IPS DF 6.9 (cell line): ENCODE measurements around the gene GLIS1.

Source experiments
- DNase-seq: peaks from one replicate; pipeline ENCODE4 v3.0.0-alpha.2; 2013; ENCODE audit warnings: low read depth, low spot score
- H3K27ac ChIP-seq: one replicate; pipeline ENCODE4 v1.5.1; 2013; ENCODE audit warnings: low read length, control low read depth
- H3K27me3 ChIP-seq: 2 replicates; pipeline ENCODE4 v1.6.1; 2013; ENCODE audit warnings: mild to moderate bottlenecking, low read length; ENCODE audit not compliant: control insufficient read depth, insufficient read depth
- H3K36me3 ChIP-seq: 2 replicates; pipeline ENCODE4 v1.6.1; 2013; ENCODE audit warnings: low read length; ENCODE audit not compliant: control insufficient read depth, insufficient read depth
- H3K4me1 ChIP-seq: 2 replicates; pipeline ENCODE4 v1.6.1; 2013; ENCODE audit warnings: low read length; ENCODE audit not compliant: control insufficient read depth, insufficient read depth
- H3K4me3 ChIP-seq: 2 replicates; pipeline ENCODE4 v1.5.1; 2013; ENCODE audit warnings: mild to moderate bottlenecking, low read length
- H3K9me3 ChIP-seq: 2 replicates; pipeline ENCODE4 v1.6.1; 2013; ENCODE audit warnings: low read length, inconsistent platforms; ENCODE audit not compliant: control insufficient read depth, insufficient read depth
- WGBS: extraction: QIAGEN DNeasy Blood & Tissue Kit; methylation state at CpG from one replicate; pipeline ENCODE4 v1.1.7; 2013; ENCODE audit warnings: mixed read lengths, missing lambda C conversion rate; ENCODE audit not compliant: insufficient read length, insufficient coverage; 5-methylcytosine and 5-hydroxymethylcytosine counted together

GLIS1 gene

GRCh38 chr1:53462193-53462592 lies 276.8 kb downstream of the GLIS1 start:
- Histone ChIP-seq H3K27me3 (no peaks in the 10 kb centered on the region), H3K27ac (no peak overlapping the region)
- DNase-seq: no peak

DNA sequence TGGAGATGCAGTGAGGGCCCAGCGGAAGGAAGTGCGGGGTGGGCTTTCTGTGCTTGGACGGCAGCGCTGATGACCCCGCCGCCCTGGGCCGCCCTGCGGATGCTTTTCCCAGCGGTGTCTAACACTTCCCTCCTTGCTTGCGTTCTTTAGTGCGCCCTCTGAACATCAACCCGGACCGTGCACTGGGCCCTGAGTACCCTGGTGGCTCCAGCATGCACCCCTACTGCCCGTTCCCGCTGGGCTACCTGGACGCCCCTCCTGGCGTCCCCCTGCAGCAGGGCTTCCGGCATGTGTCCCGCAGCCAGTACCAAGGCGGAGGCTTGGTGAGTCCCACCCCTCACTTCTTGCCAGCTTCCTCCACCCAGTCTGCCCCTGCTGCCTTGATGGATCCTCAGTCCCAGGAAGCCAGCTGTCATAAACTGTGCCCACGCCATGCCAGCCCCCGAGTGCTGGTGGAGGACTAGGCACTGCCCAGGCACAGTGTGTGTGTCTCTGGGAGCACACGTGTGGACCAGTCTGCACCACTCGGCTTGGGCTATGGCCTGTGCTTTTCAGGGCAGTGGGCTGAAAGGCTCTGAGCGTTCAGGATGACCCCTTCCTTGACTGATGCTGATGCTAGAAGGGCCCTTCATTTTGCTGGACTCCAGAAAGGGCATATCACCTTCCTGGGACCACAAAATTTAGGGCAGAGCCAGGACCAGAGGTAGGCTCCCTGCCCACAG lies 277.5 kb downstream of the GLIS1 start:
- no peak for DNase-seq
- Histone ChIP-seq H3K4me3 (no peak overlapping the region), H3K4me1 (no peaks in the 10 kb centered on the region; the same call in 1 of the 2 replicates), H3K9me3 (no peaks in the 10 kb centered on the region), H3K36me3 (no peaks in the 10 kb centered on the region; the same call in 1 of the 2 replicates), H3K27me3 (no peaks in the 10 kb centered on the region), H3K27ac (no peak overlapping the region)
- WGBS: no CpG with 5 or more reads among the region's 25 CpGs

More at GRCh38 chr1:53462193-53462592, 276.8 kb downstream of the GLIS1 start:
- no peaks in the 10 kb centered on the region; the same call in 1 of the 2 replicates for H3K36me3 ChIP-seq
- WGBS: no CpG with 5 or more reads among the region's 6 CpGs
- H3K4me3 ChIP-seq: no peak overlapping the region
- no peaks in the 10 kb centered on the region for H3K9me3 ChIP-seq
- H3K4me1 ChIP-seq: no peaks in the 10 kb centered on the region; the same call in 1 of the 2 replicates

DNA sequence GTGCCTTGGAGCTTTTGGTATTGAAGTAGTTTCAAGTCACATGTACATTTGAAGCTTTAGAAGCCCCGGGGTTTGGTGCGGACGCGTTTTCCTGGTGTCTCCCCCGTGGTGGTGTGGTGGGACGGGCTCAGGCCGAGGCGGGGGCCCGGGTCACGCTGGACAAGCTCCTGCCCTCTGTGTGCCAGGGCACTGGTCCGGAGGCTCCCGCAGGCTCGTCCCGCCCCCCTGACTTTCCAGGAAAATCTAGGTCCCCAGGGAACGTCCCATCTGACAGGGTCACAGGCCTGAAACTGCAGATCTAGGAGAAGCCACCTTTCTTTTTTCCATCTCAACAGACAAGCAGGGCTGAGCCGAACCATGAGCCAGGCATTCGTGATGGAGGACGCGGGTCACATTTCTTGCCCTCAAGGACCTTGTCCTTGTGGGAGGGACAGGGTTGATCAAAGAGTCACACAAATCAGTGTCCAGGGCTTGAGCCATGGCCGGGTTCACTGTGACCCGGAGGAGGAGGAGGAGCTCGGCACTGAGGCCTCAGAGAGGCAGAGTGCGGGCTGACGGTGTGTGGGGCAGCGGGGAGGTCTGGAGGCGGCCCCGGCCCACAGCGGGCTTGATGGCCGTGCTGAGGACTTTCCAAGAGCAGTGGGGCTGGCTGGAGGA lies 278.2 kb downstream of the GLIS1 start:
- Histone ChIP-seq H3K36me3 (no peaks in the 10 kb centered on the region; the same call in 1 of the 2 replicates), H3K27me3 (no peaks in the 10 kb centered on the region), H3K4me1 (no peaks in the 10 kb centered on the region; the same call in 1 of the 2 replicates), H3K27ac (no peak overlapping the region), H3K9me3 (no peaks in the 10 kb centered on the region), H3K4me3 (no peak overlapping the region)
- no peak for DNase-seq
- no CpG with 5 or more reads among the region's 29 CpGs for WGBS

GRCh38 chr1:53460211-53460634 lies 278.7 kb downstream of the GLIS1 start:
- no peak for DNase-seq
- no peaks in the 10 kb centered on the region for H3K9me3 ChIP-seq
- H3K36me3 ChIP-seq: no peaks in the 10 kb centered on the region; the same call in 1 of the 2 replicates
- no peak overlapping the region for H3K27ac ChIP-seq
- H3K4me1 ChIP-seq: no peaks in the 10 kb centered on the region; the same call in 1 of the 2 replicates
- H3K27me3 ChIP-seq: no peaks in the 10 kb centered on the region
- H3K4me3 ChIP-seq: no peak overlapping the region
- no CpG with 5 or more reads among the region's 25 CpGs for WGBS

DNA sequence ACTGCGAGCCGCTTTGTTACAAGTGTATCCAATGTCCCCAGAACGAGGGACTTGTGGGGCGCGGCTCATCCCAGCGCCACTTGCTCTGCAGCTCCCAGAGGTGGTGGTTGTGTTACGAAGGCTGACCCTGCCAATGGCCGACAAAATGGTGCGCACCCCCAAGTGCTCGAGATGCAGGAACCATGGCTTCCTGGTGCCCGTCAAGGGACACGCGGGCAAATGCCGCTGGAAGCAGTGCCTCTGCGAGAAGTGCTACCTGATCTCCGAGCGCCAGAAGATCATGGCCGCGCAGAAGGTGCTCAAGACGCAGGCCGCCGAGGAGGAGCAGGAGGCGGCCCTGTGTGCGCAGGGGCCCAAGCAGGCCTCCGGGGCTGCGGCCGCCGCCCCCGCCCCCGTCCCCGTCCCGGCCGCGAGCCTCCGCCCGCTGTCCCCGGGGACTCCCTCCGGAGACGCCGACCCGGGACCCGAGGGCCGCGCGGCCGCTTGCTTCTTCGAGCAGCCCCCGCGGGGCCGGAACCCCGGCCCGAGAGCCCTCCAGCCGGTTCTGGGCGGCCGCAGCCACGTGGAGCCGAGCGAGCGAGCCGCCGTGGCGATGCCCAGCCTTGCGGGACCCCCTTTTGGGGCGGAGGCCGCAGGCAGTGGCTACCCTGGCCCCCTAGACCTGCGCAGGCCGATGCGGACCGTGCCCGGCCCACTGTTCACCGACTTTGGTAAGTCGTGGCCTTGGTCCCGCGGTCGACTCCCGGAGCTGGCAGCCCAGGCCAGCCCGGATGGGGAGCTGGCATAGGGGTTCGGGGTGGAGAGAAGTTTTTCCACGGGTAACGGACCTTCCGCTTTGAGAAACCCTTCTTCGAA lies 279.4 kb downstream of the GLIS1 start, which contains the start of gene DMRTB1:
Gene DMRTB1 (plus strand): TSS at position 79 of the 855 bp plus-strand sequence. CDS start 55 bp downstream, at position 134.
- Histone ChIP-seq H3K4me3 (no peak within 1 kb of the TSS), H3K4me1 (no peaks in the 10 kb centered on the region; the same call in 1 of the 2 replicates), H3K27ac (no peak within 1 kb of the TSS), H3K36me3 (no peaks in the 10 kb centered on the region; the same call in 1 of the 2 replicates), H3K9me3 (no peaks in the 10 kb centered on the region), H3K27me3 (no peaks in the 10 kb centered on the region)
- WGBS: no CpG with 5 or more reads among the region's 82 CpGs
- no peak for DNase-seq

DNA sequence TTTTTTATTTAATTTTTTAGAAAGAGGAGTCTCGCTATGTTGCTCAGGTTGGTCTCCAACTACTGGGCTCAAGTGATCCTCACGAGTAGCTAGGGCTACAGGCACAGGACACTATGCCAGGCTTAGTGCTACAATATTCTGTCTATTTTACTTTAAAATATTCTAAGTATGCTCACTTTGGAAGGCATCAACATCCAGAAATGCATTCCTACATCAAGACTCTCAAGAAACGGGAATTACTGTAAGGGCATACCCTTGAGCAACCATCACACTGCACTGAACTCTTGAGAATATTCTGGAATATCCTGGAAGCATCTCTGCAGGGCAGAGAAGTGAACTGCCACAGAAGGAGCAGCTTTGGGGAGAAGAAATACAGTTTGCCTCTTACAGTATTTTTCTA lies 280.3 kb downstream of the GLIS1 start:
- WGBS: 100% methylated on average over 1 of the region's 3 CpGs
- DNase-seq: no peak

More for the DNA sequence above, 280.3 kb downstream of the GLIS1 start:
- no peak overlapping the region for H3K4me3 ChIP-seq
- no peaks in the 10 kb centered on the region for H3K27me3 ChIP-seq
- H3K27ac ChIP-seq: no peak overlapping the region
- no peaks in the 10 kb centered on the region; the same call in 1 of the 2 replicates for H3K4me1 ChIP-seq
- H3K36me3 ChIP-seq: no peaks in the 10 kb centered on the region; the same call in 1 of the 2 replicates
- H3K9me3 ChIP-seq: no peaks in the 10 kb centered on the region
